Umbilical cord (tissue), 2 donors: ENCODE data around the gene ARMC9. TPM values are rescaled to one million over a fixed set of nuclear protein-coding genes. Genes with fewer than 3 reads are reported as not detected.
A peak's percentile ranks its signal among the peaks of the same experiment; 100 is the strongest.
"Not testable (repeated sequence)": the region's sequence is repeated elsewhere in the genome, so short reads cannot be mapped to it uniquely, and the experiment has no call there.

ENCODE experiments used
- DNase-seq: peaks from one replicate; pipeline ENCODE4 v3.0.0-alpha.2; 2015; ENCODE audit warnings: low spot score
- total RNA-seq: library from RNA; depleted of rRNA; stranded (reverse); fragments of >200 nt; gene quantifications from one replicate; pipeline ENCODE4 v1.2.3, GENCODE V29; 2014; ENCODE audit warnings: low replicate concordance; ENCODE audit not compliant: insufficient read depth

ARMC9 gene
- total RNA-seq, 1 donor from 2014 or later = 25.8 TPM

DNA sequence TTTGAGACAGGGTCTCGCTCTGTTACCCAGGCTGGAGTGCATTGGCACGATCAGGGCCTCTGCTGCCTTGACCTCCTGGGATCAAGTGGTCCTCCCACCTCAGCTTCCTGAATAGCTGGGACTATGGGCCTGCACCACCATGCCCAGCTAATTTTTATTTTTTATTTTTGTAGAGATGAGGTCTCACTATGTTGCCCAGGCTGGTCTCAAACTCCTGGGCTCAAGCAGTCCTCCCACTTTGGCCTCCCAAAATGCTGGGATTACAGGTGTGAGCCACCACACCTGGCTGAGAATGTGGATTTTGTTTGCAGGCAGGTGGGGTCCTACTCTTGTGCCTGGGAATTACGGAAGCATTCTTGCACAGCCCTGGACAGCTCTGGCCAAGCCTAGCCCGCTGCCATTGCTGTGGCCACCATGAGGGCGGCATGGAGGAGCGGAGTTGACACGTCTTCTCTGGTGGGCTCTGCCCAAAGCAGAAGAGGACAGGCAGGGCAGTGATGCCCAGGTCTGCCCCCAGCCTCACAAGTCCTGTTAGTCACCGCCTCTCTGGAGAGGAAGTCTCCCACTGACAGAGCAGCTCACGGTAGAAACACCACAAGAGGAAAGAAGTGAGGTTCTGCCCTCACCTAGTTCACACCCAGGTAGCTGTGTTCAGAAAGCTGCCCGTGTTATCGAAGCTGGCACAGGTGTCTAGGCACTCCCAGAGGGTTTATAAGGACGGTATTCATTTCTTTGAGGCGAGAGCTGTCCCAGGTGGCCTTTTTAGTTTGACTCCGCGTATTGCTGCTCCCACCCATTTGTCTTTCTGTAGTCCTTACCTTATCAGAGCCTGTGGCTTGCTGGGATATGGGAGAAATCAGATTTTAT is 46.2 kb downstream of the ARMC9 start:
- DNase-seq = no peak

GRCh38 chr2:231245249-231246094 is 47.0 kb downstream of the ARMC9 start:
- DNase-seq = no peak

DNA sequence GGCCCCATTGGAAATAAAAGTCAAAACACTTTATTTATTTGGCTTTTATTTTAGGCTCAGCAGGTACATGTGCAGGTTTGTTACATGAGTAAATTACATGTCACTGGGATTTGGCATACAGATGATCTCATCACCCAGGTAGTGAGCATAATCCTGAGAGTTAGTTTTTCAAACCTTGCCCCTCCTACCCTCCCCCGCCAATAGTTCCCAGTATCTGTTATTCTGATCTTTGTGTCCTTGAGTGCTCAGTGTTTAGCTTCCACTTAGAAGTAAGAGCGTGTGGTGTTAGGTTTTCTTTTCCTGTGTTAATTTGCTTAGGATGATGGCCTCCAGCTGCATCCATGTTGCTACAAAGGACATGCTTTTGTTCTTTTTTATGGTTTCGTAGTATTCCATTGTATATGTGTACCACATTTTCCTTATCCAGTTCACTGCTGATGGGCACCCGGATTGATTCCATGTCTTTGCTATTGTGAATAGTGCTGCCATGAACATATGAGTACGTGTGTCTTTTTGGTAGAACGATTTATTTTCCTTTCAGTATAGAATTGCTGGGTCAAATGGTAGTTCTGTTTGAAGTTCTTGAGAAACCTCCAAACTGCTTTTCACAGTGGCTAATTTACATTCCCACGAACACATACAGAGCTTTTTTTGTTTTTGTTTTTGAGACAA is 47.9 kb downstream of the ARMC9 start:
- DNase-seq = no peak

DNA sequence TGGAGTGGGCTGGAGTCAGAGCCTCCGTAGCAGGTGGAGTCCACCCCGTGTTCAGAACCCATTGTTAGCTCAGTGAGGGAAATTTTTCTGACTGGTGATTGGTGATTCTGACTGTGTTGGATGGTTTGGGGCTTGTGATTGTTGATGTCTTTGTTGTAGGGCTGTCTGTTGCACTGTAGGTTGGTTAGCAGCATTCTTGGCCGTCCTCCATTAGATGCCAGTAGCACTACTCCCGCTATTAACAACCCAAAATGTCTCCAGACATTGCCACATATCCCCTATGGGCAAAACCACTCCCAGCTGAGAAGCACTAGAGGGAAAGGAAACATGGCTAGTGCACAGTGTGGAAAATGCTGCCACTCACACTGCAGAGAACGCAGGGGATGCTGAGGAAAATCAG is 51.7 kb downstream of the ARMC9 start:
- no peak for DNase-seq

DNA sequence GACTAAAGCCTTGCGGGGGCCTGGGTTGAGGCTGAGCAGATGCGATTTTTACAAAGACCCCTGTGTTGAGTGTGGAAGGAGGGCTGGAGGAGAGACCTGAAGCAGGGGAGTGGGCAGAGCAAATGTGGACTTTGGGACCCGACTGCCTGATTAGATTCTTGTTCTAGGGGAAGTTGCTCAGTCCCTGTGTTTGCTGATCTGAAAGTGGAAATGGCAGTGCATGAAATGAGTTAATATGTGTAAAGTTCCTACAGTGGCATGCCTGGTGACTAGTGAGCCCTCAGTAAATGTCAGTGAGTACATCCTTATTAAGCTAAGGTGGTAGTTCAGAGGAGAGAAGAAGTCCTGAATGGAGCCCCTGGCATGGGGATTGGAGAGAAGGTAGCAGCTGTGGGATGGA is 52.3 kb downstream of the ARMC9 start:
- DNase-seq = no peak

GRCh38 chr2:231253292-231253691 is 54.9 kb downstream of the ARMC9 start:
- DNase-seq = not testable (repeated sequence)

DNA sequence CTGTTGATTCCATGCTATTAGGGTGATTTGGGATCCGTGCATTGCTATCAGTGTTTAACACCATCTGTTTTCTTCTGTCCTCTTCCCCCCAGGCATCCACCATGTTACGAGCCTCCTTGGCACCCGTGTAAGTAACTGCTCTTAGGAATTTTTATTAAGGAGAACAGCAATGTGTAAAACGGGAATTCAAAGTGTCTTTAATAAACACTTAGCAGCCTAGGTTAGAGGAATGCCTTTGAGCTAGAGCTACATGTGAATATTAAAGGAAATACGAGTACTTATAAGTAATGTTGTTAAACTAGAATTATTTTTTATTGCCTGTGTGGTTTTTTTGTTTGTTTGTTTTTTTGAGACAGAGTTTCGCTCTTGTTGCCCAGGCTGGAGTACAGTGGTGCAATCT is 58.1 kb downstream of the ARMC9 start:
- no peak for DNase-seq

DNA sequence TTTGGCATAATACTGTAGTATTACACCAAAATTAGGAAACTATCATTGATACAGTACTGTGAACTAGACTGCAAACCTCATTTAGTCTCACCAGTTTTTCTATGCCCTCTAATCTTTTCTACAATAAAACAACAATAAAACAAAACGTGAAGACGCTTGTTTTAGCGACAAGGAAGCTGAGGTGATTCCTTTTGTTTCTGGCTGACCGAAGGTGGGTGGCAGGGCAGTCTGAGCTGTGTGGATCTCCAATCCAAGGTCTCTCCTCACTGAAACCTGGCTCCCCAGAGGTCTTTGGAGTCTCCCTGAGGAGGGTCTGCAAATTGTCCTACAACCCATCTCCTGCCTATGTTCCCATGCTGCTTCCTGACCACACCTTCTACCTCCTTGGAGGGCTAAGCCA is 59.3 kb downstream of the ARMC9 start:
- no peak for DNase-seq

DNA sequence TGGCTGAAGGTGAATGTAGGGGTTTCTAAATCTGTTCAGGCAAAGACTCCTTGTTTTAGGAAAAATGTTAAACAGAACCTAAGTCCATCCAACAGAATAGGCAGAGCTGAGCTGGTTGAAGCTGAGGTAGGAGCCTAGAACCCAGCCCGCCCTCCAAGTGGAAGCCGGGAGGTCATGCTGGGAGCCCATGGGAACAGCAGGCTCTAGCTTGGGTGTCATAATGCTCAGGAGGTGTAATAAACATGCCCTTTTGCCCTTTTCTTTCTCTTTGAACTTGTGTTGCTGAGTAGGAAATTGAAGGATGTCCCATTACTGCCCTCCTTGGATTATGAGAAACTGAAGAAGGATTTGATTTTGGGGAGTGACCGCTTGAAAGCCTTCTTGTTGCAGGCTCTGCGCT is 60.3 kb downstream of the ARMC9 start:
- no peak for DNase-seq

GRCh38 chr2:231259104-231259503 is 60.7 kb downstream of the ARMC9 start:
- DNase-seq = no peak

DNA sequence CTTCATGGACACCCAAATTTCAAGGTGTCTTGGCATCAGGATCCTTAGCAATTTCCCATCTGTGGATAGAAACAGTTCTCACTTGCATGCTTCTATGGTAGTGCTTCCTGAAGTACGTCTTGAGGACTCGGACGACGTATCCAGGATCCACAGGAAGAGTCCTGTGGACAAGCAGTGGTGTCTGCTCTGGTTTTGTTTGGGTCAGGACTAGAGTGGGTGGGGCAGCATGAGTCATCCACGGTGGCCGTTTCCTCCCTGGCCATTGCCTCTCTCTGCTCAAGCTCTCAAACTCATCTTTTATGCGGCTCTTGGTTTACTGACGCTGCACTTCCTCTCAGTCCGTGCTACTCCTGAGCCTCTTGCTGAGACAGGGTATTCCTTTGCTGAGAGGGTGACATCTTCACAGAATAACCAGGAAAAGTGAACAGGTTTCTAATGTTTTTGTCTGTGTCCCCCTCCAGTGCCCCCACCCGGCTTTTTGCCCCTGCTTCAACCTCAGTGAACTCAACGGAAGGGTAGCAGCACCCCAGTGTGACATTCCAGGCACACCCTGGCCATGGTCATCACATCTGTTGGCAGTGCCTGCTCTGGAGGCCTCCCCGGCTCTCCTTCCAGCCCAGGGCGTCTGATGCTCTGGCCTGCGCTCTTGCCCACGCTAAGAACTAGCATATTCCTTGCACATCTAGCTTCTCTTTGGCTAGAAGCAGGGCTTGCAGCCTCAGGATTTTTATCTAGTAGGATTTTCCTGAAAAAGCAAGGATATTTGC is 62.2 kb downstream of the ARMC9 start:
- no peak for DNase-seq

GRCh38 chr2:231263118-231263831 is 64.8 kb downstream of the ARMC9 start:
- DNase-seq = no peak

GRCh38 chr2:231270221-231271114 is 72.0 kb downstream of the ARMC9 start:
- peak; percentile 72 for DNase-seq

DNA sequence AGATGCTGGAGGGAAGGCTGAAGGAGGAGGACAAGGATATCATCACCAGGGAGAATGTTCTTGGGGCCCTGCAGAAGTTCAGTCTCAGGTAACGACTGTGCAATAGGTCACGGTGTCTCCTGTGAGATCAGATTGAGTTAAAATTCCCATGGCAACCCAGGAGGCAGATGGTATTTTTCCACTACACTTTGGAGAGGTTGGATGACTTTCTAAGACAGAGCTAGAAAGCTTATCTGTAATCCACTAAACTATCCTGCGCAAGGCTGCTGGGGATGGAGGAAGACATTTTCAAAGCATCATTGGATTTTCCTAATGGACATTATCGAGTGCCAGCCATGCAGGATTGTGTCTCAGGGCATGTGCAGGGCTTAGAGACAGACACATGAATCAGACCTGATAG is 74.6 kb downstream of the ARMC9 start:
- peak; percentile 57 for DNase-seq

- no peak for DNase-seq
Measured at GRCh38 chr2:231276987-231277386, 78.6 kb downstream of the ARMC9 start.

DNA sequence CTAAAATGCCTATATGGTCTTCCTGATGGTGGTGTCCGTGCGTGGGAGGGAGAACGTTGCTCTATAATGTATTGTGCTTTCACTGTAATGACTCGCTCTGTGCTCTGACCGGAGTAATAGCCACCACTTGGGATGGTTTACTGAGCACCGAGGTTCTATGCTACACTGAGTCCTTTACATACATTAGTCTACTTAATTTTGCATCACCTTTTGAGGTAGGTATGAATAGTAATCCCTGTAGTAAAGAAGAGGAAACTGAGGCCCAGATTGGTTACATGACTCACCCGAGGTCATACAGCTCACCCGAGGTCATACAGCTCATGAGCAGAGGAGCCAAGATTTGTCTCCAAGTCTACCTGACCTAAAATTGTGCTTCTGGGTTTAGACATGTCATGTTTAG is 79.5 kb downstream of the ARMC9 start:
- no peak for DNase-seq

GRCh38 chr2:231278868-231279267 is 80.4 kb downstream of the ARMC9 start:
- no peak for DNase-seq

DNA sequence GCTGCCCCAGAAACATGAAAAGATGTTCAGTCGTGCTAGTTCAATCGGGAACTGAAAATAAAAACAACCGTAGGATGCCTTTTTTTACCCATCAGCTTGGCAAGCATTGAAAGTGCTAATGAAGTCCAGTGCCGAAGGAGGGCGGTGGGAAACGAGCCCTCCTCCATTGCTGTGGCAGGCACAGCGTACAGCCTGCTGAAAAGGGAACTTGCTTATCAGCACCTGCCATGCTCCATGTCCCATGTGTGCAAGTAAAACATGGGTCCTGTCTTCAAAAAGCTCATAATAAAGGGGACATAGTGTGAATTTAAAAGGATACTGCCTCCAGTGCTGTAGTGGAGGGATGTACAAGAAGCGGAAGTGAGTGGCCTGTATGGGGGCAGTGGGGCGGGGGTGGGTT is 82.4 kb downstream of the ARMC9 start:
- DNase-seq = no peak

GRCh38 chr2:231284296-231284695 is 85.9 kb downstream of the ARMC9 start:
- DNase-seq = no peak

DNA sequence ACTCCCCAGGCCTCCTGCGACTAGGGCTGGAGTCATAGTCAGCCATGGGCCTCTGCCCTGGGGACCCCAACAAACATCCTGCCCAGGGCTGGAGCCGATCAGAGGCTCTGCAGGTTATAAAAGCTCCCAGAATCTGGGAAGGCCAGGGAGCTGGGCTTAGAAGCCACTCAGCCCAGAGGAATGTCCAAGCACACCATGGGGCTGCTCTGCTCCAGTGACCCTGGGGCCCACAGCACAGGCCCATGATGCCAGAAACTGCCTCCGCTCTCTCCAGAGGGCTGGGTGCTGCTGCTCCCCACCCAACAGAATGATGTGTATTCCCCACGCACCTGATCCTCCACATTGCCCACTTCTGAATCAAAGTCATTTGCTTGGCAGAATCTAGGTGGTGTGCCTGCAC is 88.5 kb downstream of the ARMC9 start:
- no peak for DNase-seq
